ENCODE measurements around the gene ADARB2.
"Not testable (repeated sequence)": the region's sequence is repeated elsewhere in the genome, so short reads cannot be mapped to it uniquely, and the experiment has no call there.

ADARB2 gene

GRCh38 chr10:1328981-1329614 is 408.2 kb downstream of the ADARB2 start:
- Histone ChIP-seq H3K27ac (no peak overlapping the region), H3K27me3 (ENCODE audit: insufficient read depth, low read depth) (no peaks in the 10 kb centered on the region), H3K4me2 (no peak overlapping the region), H4K20me1 (ENCODE audit: insufficient read depth) (no peaks in the 10 kb centered on the region), H3K4me1 (ENCODE audit: low read depth, poor library complexity, severe bottlenecking) (no peaks in the 10 kb centered on the region), H3K36me3 (ENCODE audit: insufficient read depth) (no peaks in the 10 kb centered on the region), H3K4me3 (IDR thresholded peaks at IDR 0.05; ENCODE audit: insufficient read depth, low read depth, low read length) (no peak overlapping the region), H3K79me2 (ENCODE audit: insufficient read depth, low read depth) (no peaks in the 10 kb centered on the region), H3K9ac (no peak overlapping the region), H2AFZ (ENCODE audit: low read depth) (no peak overlapping the region)
- TF ChIP-seq, protein P1, sequence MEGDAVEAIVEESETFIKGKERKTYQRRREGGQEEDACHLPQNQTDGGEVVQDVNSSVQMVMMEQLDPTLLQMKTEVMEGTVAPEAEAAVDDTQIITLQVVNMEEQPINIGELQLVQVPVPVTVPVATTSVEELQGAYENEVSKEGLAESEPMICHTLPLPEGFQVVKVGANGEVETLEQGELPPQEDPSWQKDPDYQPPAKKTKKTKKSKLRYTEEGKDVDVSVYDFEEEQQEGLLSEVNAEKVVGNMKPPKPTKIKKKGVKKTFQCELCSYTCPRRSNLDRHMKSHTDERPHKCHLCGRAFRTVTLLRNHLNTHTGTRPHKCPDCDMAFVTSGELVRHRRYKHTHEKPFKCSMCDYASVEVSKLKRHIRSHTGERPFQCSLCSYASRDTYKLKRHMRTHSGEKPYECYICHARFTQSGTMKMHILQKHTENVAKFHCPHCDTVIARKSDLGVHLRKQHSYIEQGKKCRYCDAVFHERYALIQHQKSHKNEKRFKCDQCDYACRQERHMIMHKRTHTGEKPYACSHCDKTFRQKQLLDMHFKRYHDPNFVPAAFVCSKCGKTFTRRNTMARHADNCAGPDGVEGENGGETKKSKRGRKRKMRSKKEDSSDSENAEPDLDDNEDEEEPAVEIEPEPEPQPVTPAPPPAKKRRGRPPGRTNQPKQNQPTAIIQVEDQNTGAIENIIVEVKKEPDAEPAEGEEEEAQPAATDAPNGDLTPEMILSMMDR (conservative IDR thresholded peaks at IDR 0.05; ENCODE audit: low read depth, low read length): no peak

- H3K27ac ChIP-seq: no peak overlapping the region
- no peaks in the 10 kb centered on the region for H3K4me1 ChIP-seq (ENCODE audit: low read depth, poor library complexity, severe bottlenecking)
- H2AFZ ChIP-seq (ENCODE audit: low read depth): no peak overlapping the region
- no peaks in the 10 kb centered on the region for H3K27me3 ChIP-seq (ENCODE audit: insufficient read depth, low read depth)
- H3K4me3 ChIP-seq (IDR thresholded peaks at IDR 0.05; ENCODE audit: insufficient read depth, low read depth, low read length): no peak overlapping the region
- H3K9ac ChIP-seq: no peak overlapping the region
- H3K79me2 ChIP-seq (ENCODE audit: insufficient read depth, low read depth): no peaks in the 10 kb centered on the region
- TF ChIP-seq, protein P1 (conservative IDR thresholded peaks at IDR 0.05; ENCODE audit: low read depth, low read length): no peak
- no peak overlapping the region for H3K4me2 ChIP-seq
- no peaks in the 10 kb centered on the region for H4K20me1 ChIP-seq (ENCODE audit: insufficient read depth)
- H3K36me3 ChIP-seq (ENCODE audit: insufficient read depth): no peaks in the 10 kb centered on the region
Observed at GRCh38 chr10:1328161-1328823, 409.0 kb downstream of the ADARB2 start.

DNA sequence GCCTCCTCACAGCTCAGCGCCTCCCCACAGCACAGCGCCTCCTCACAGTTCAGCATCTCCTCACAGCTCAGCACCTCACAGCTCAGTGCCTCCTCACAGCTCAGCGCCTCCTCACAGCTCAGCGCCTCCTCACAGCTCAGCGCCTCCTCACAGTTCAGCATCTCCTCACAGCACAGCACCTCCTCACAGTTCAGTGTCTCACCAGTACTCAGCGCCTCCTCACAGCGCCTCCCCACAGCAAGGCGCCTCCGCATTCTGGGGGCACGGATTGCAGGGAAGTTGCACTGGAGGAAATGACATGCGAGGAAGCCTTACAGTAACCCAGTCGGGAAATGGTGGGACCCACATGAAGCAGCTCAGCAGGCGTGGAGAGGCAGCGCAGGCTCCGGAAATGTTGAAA is 409.6 kb downstream of the ADARB2 start:
- Histone ChIP-seq H3K36me3 (ENCODE audit: insufficient read depth) (no peaks in the 10 kb centered on the region), H3K79me2 (ENCODE audit: insufficient read depth, low read depth) (no peaks in the 10 kb centered on the region), H3K27ac (no peak overlapping the region), H3K4me3 (IDR thresholded peaks at IDR 0.05; ENCODE audit: insufficient read depth, low read depth, low read length) (no peak overlapping the region), H2AFZ (ENCODE audit: low read depth) (no peak overlapping the region), H4K20me1 (ENCODE audit: insufficient read depth) (no peaks in the 10 kb centered on the region), H3K4me2 (no peak overlapping the region), H3K27me3 (ENCODE audit: insufficient read depth, low read depth) (no peaks in the 10 kb centered on the region), H3K9ac (no peak overlapping the region), H3K4me1 (ENCODE audit: low read depth, poor library complexity, severe bottlenecking) (no peaks in the 10 kb centered on the region)
- TF ChIP-seq, protein P1 (conservative IDR thresholded peaks at IDR 0.05; ENCODE audit: low read depth, low read length): no peak

DNA sequence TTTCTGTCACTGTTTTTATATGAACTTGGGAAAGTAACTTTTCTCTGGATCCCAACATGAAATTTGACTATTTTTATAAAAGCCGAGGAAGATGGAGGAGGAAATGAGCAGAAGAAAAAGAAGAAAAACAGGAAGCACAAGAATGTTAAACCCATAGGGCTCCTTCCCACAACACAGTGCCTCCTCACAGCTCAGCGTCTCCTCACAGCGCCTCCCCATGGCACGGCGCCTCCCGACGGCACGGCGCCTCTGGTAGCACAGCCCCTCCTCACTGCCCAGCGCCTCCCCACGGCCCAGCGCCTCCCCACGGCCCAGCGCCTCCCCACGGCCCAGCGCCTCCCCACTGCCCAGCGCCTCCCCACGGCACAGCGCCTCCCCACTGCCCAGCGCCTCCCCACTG is 410.8 kb downstream of the ADARB2 start:
- not testable (repeated sequence) for H3K4me2 ChIP-seq; H3K36me3 ChIP-seq (ENCODE audit: insufficient read depth); H3K79me2 ChIP-seq (ENCODE audit: insufficient read depth, low read depth); H3K27me3 ChIP-seq (ENCODE audit: insufficient read depth, low read depth); H3K4me3 ChIP-seq (IDR thresholded peaks at IDR 0.05; ENCODE audit: insufficient read depth, low read depth, low read length); H3K4me1 ChIP-seq (ENCODE audit: low read depth, poor library complexity, severe bottlenecking); H3K27ac ChIP-seq; H4K20me1 ChIP-seq (ENCODE audit: insufficient read depth); H2AFZ ChIP-seq (ENCODE audit: low read depth); H3K9ac ChIP-seq

DNA sequence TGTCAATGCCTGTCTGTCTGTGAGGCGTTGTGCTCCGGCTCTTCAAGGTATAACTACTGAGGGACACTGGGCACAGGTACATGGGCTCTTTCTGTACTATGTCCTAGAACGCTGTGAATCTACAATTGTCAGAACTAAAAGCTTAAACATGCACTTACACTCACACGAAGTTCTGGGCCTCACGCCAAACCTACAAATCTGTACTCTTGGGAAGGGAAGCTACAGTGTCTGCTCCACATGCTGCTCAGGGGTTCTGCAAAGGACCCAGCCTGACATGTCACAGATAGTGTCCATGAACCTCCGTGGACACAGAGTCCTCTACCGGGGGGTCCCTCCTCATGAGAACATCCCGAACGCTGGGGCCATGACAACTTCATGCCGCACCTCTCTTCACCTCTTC is 412.4 kb downstream of the ADARB2 start:
- no peak overlapping the region for H3K4me3 ChIP-seq (IDR thresholded peaks at IDR 0.05; ENCODE audit: insufficient read depth, low read depth, low read length)
- H3K27me3 ChIP-seq (ENCODE audit: insufficient read depth, low read depth): no peaks in the 10 kb centered on the region
- no peaks in the 10 kb centered on the region for H4K20me1 ChIP-seq (ENCODE audit: insufficient read depth)
- H3K36me3 ChIP-seq (ENCODE audit: insufficient read depth): no peaks in the 10 kb centered on the region
- TF ChIP-seq, protein P1 (conservative IDR thresholded peaks at IDR 0.05; ENCODE audit: low read depth, low read length): no peak
- no peak overlapping the region for H3K27ac ChIP-seq
- H3K9ac ChIP-seq: no peak overlapping the region
- no peak overlapping the region for H3K4me2 ChIP-seq
- no peak overlapping the region for H2AFZ ChIP-seq (ENCODE audit: low read depth)
- H3K79me2 ChIP-seq (ENCODE audit: insufficient read depth, low read depth): no peaks in the 10 kb centered on the region
- H3K4me1 ChIP-seq (ENCODE audit: low read depth, poor library complexity, severe bottlenecking): no peaks in the 10 kb centered on the region
